Prostate gland (tissue), 2 donors: ENCODE measurements around the gene DNLZ.

Experiments
- POLR2A ChIP-seq: fragments of 450-650 bp; IDR thresholded peaks from one replicate; pipeline ENCODE4 v1.6.1; 2016; ENCODE audit warnings: antibody characterized with exemption, mild to moderate bottlenecking
- POLR2AphosphoS5 ChIP-seq: sonication (generic); formaldehyde crosslinking; IDR thresholded peaks from one replicate; pipeline ENCODE4 v1.6.1; 2017; ENCODE audit warnings: antibody characterized with exemption
- TF ChIP-seq, protein P1 (sequence below), 4 experiments: fragments of 200-600 bp in 2 of 4; fragments of 450-650 bp in 2 of 4; sonication (generic) in 2 of 4; IDR thresholded peaks; 1 replicate in 3 of 4; 2 replicates in 1 of 4; pipeline ENCODE4 v1.5.1; 2016 to 2019; ENCODE audit warnings: antibody characterized with exemption in 4 of 4, mild to moderate bottlenecking in 2 of 4, moderate library complexity in 2 of 4

DNA sequence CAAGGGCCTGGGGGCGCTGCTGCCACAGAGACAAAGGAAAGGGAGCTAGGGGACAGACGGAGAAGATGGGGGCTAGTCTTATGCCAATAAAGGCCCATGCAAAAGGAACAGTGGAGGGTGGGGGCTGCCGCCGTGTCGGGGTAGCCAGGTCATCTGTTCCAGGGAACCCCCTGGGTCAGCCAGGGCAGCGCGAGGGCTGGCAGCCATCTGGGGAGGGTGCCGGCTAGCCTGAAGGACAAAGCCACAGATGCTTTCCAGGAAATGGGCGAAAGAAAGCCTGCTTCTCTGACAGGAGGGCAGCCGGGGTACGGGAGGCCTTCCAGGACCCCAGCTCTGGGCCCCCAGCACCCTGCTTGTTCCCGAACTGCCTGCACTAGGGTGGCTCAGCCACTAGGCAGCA is 11.6 kb upstream of the DNLZ start:
- TF ChIP-seq, protein P1, sequence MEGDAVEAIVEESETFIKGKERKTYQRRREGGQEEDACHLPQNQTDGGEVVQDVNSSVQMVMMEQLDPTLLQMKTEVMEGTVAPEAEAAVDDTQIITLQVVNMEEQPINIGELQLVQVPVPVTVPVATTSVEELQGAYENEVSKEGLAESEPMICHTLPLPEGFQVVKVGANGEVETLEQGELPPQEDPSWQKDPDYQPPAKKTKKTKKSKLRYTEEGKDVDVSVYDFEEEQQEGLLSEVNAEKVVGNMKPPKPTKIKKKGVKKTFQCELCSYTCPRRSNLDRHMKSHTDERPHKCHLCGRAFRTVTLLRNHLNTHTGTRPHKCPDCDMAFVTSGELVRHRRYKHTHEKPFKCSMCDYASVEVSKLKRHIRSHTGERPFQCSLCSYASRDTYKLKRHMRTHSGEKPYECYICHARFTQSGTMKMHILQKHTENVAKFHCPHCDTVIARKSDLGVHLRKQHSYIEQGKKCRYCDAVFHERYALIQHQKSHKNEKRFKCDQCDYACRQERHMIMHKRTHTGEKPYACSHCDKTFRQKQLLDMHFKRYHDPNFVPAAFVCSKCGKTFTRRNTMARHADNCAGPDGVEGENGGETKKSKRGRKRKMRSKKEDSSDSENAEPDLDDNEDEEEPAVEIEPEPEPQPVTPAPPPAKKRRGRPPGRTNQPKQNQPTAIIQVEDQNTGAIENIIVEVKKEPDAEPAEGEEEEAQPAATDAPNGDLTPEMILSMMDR (IDR thresholded peaks at IDR 0.05): no peak
- TF ChIP-seq POLR2AphosphoS5 (no peak), POLR2A (no peak)
